NCI-H526 treated with DMSO at 0.1 percent for 48 hours (cell line): ENCODE results near the gene STARD10.
"Not testable (repeated sequence)": the region's sequence is repeated elsewhere in the genome, so short reads cannot be mapped to it uniquely, and the experiment has no call there.

Source experiments
- DNase-seq: peaks from one replicate; lab custom pipeline; 2025; lab: John Stamatoyannopoulos, UW

STARD10 gene

GRCh38 chr11:72807792-72808191, 13.9 kb upstream of the STARD10 start:
- DNase-seq, result no peak

- no peak for DNase-seq
These were observed 13.3 kb upstream of the STARD10 start for GRCh38 chr11:72807021-72807693.

- DNase-seq, result not testable (repeated sequence)
These were observed 12.5 kb upstream of the STARD10 start for GRCh38 chr11:72806378-72806777.

- DNase-seq, result no peak
These were observed 11.4 kb upstream of the STARD10 start for GRCh38 chr11:72805216-72805615.

- no peak for DNase-seq
These were observed 9.0 kb upstream of the STARD10 start for GRCh38 chr11:72802822-72803221.

GRCh38 chr11:72799441-72799840, 5.6 kb upstream of the STARD10 start:
- DNase-seq, result no peak

- DNase-seq, result no peak
These were observed 4.5 kb upstream of the STARD10 start for GRCh38 chr11:72798361-72798760.

- no peak for DNase-seq
These were observed 797 bp downstream of the STARD10 start for GRCh38 chr11:72793076-72793424.

GRCh38 chr11:72792437-72793021, 1.3 kb downstream of the STARD10 start:
- DNase-seq, result no peak

GRCh38 chr11:72791228-72791627, 2.6 kb downstream of the STARD10 start:
- DNase-seq, result not testable (repeated sequence)

- no peak for DNase-seq
These were observed 4.2 kb downstream of the STARD10 start for GRCh38 chr11:72789493-72790131.

- no peak for DNase-seq
These were observed 5.6 kb downstream of the STARD10 start for GRCh38 chr11:72788241-72788640.

GRCh38 chr11:72787216-72788104, 6.4 kb downstream of the STARD10 start:
- DNase-seq, result no peak

GRCh38 chr11:72786305-72787215, 7.3 kb downstream of the STARD10 start:
- peak; percentile 89 for DNase-seq

GRCh38 chr11:72784662-72785061, 9.2 kb downstream of the STARD10 start:
- no peak for DNase-seq

- no peak for DNase-seq
These were observed 10.5 kb downstream of the STARD10 start for GRCh38 chr11:72783144-72783905.

GRCh38 chr11:72782081-72782920, 11.5 kb downstream of the STARD10 start:
- peak; percentile 45 for DNase-seq

- DNase-seq, result peak; percentile 16
These were observed 12.3 kb downstream of the STARD10 start for GRCh38 chr11:72781313-72782080.

- no peak for DNase-seq
These were observed 12.9 kb downstream of the STARD10 start for GRCh38 chr11:72781063-72781312.
